DOHH2 (cell line): ENCODE measurements around the gene RHBDF2.

Experiments used
- H3F3A ChIP-seq: fragments of 200-600 bp; sonication (generic), shearing (Covaris generic); 2 replicates; pipeline ENCODE4 v1.6.0; 2016; ENCODE audit warnings: antibody characterized with exemption, mild to moderate bottlenecking; ENCODE audit not compliant: control insufficient read depth, insufficient read depth
- H3K27ac ChIP-seq: fragments of 200-600 bp; sonication (generic); 2 replicates; pipeline ENCODE4 v1.5.1; 2014; ENCODE audit warnings: low read depth, mild to moderate bottlenecking, low read length, moderate library complexity
- H3K27me3 ChIP-seq: fragments of 200-600 bp; sonication (generic); 2 replicates; pipeline ENCODE4 v1.6.1; 2014; ENCODE audit warnings: mild to moderate bottlenecking, low read length, mixed read lengths; ENCODE audit not compliant: control insufficient read depth
- H3K36me3 ChIP-seq: fragments of 200-600 bp; sonication (generic); 2 replicates; pipeline ENCODE4 v1.6.1; 2014; ENCODE audit warnings: mild to moderate bottlenecking, low read length, moderate library complexity, mixed read lengths; ENCODE audit not compliant: control insufficient read depth
- H3K4me1 ChIP-seq: fragments of 200-600 bp; sonication (generic); 2 replicates; pipeline ENCODE4 v1.6.1; 2014; ENCODE audit warnings: mild to moderate bottlenecking, low read length, mixed read lengths; ENCODE audit not compliant: control insufficient read depth
- H3K4me2 ChIP-seq: fragments of 200-600 bp; sonication (generic); 2 replicates; pipeline ENCODE4 v1.6.0; 2014; ENCODE audit warnings: mild to moderate bottlenecking, low read length, moderate library complexity
- H3K4me3 ChIP-seq: fragments of 200-600 bp; sonication (generic); 2 replicates; pipeline ENCODE4 v1.5.1; 2014; ENCODE audit warnings: mild to moderate bottlenecking, low read length, mixed read lengths
- H3K79me2 ChIP-seq: fragments of 200-600 bp; sonication (generic); 2 replicates; pipeline ENCODE4 v1.6.1; 2014; ENCODE audit warnings: mild to moderate bottlenecking, low read length, mixed read lengths; ENCODE audit not compliant: control insufficient read depth
- H3K9me2 ChIP-seq: fragments of 200-600 bp; sonication (generic); replicated peaks from 2 replicates; pipeline ENCODE4 v1.6.1; 2014; ENCODE audit warnings: mild to moderate bottlenecking, low read length, mixed read lengths; ENCODE audit not compliant: control insufficient read depth
- H3K9me3 ChIP-seq: fragments of 200-600 bp; sonication (generic); 2 replicates; pipeline ENCODE4 v1.6.1; 2014; ENCODE audit warnings: antibody characterized with exemption, low read length, mixed read lengths; ENCODE audit not compliant: control insufficient read depth, insufficient read depth
- H4K20me1 ChIP-seq: fragments of 200-600 bp; sonication (generic); 2 replicates; pipeline ENCODE4 v1.6.0; 2014; ENCODE audit warnings: low read depth, mild to moderate bottlenecking, antibody characterized with exemption, low read length, moderate library complexity; ENCODE audit not compliant: control insufficient read depth, insufficient read depth
- CTCF ChIP-seq: fragments of 200-600 bp; sonication (generic); IDR thresholded peaks from one replicate; pipeline ENCODE4 v1.5.1; 2014; ENCODE audit warnings: antibody characterized with exemption, mild to moderate bottlenecking, low read depth, low read length; ENCODE audit not compliant: poor library complexity, severe bottlenecking
- EZH2phosphoT487 ChIP-seq: fragments of 200-600 bp; sonication (generic); IDR thresholded peaks from 2 replicates; pipeline ENCODE4 v1.6.1; 2017; ENCODE audit warnings: borderline replicate concordance, mild to moderate bottlenecking, antibody characterized with exemption, low read length, moderate library complexity, mixed read lengths

RHBDF2 gene

GRCh38 chr17:76548378-76549214 lies 47.4 kb upstream of the RHBDF2 start:
- no peak overlapping the region for H3K4me2 ChIP-seq
- no peak overlapping the region for H3K4me3 ChIP-seq
- no peaks in the 10 kb centered on the region for H3K36me3 ChIP-seq
- H3K9me2 ChIP-seq, result no peaks in the 10 kb centered on the region
- no peaks in the 10 kb centered on the region for H3K79me2 ChIP-seq
- peaks cover 23% of the 10 kb centered on the region for H3K27me3 ChIP-seq
- no peaks in the 10 kb centered on the region for H3K9me3 ChIP-seq
- H3K27ac ChIP-seq, result no peak overlapping the region
- TF ChIP-seq EZH2phosphoT487, result no peak
- no peaks in the 10 kb centered on the region for H4K20me1 ChIP-seq
- H3K4me1 ChIP-seq, result peaks cover 10% of the 10 kb centered on the region
- H3F3A ChIP-seq, result no peaks in the 10 kb centered on the region

GRCh38 chr17:76547642-76548202 lies 46.5 kb upstream of the RHBDF2 start:
- Histone ChIP-seq H3K4me2 (no peak overlapping the region), H3K36me3 (no peaks in the 10 kb centered on the region), H3K27me3 (peaks cover 30% of the 10 kb centered on the region), H3K79me2 (no peaks in the 10 kb centered on the region), H3K4me3 (no peak overlapping the region), H3K27ac (no peak overlapping the region), H3K9me2 (no peaks in the 10 kb centered on the region), H3K9me3 (no peaks in the 10 kb centered on the region), H3F3A (no peaks in the 10 kb centered on the region), H4K20me1 (no peaks in the 10 kb centered on the region), H3K4me1 (peaks cover 10% of the 10 kb centered on the region)
- TF ChIP-seq CTCF (no peak), EZH2phosphoT487 (no peak)

DNA sequence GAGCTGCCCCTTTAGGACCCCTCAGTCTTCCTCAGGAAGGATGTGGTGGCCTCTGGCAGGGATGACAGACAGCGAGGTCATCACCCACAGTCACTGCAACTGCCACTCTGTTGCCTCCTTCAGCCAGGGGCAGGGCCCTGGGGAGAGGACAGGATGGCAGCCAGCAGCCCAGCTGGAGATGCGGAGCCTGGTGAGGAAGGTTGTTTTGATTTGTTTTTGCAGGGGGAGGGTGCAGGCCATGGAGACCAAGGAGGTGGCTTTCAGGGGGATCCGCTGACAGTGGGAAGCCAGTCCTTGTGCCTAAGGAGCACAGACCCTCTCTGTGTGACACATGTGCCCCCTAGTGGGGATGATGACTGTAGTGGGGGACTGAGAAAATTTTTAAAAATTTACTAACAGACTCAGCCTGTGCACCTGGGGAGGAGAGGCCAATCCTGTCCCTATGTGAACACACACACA lies 46.0 kb upstream of the RHBDF2 start:
- H3K4me1 ChIP-seq, result peaks cover 10% of the 10 kb centered on the region
- H3F3A ChIP-seq, result no peaks in the 10 kb centered on the region
- no peak overlapping the region for H3K4me2 ChIP-seq
- no peak overlapping the region for H3K27ac ChIP-seq
- no peaks in the 10 kb centered on the region for H3K9me2 ChIP-seq
- TF ChIP-seq CTCF (peak; percentile 82), EZH2phosphoT487 (no peak)
- H3K27me3 ChIP-seq, result peaks cover 35% of the 10 kb centered on the region
- H4K20me1 ChIP-seq, result no peaks in the 10 kb centered on the region
- H3K36me3 ChIP-seq, result no peaks in the 10 kb centered on the region
- H3K9me3 ChIP-seq, result no peaks in the 10 kb centered on the region
- no peaks in the 10 kb centered on the region for H3K79me2 ChIP-seq
- no peak overlapping the region for H3K4me3 ChIP-seq
